K562 (cell line): Measurements from ENCODE around the gene TFPI2. TPM values are rescaled to one million over a fixed set of nuclear protein-coding genes. Genes with fewer than 3 reads are reported as not detected.

Experiments
- ATF3 ChIP-seq, 2 experiments: fragments of 450-650 bp in 1 of 2; sonication (generic) in 1 of 2; formaldehyde crosslinking in 1 of 2; IDR thresholded peaks in 1 of 2; conservative IDR thresholded peaks in 1 of 2; 2 replicates each; pipeline versions ENCODE4 v1.6.1 to v1.8.1; 2016 to 2023; ENCODE audit warnings: mild to moderate bottlenecking in 2 of 2, moderate library complexity in 2 of 2, inconsistent platforms in 1 of 2, missing genetic modification reagents in 1 of 2
- GABPB2 ChIP-seq: fragments of 250-450 bp; sonication (Bioruptor Pico); conservative IDR thresholded peaks from 2 replicates; pipeline ENCODE4 v1.5.1; 2021; ENCODE audit warnings: mild to moderate bottlenecking
- RUNX1 ChIP-seq: sonication (generic); IDR thresholded peaks from 2 replicates; pipeline ENCODE4 v1.6.1; 2016; ENCODE audit warnings: antibody characterized with exemption, low read depth
- SAFB2 ChIP-seq: fragments of 200-400 bp; formaldehyde crosslinking; IDR thresholded peaks from 2 replicates; pipeline ENCODE4 v1.6.1; 2018; ENCODE audit warnings: borderline replicate concordance, low read length, low read depth, moderate library complexity; ENCODE audit not compliant: severe bottlenecking
- ZNF318 ChIP-seq, 2 experiments: fragments of 450-650 bp; IDR thresholded peaks; 2 replicates each; pipeline ENCODE4 v1.6.1; 2016; ENCODE audit warnings: mild to moderate bottlenecking in 2 of 2, borderline replicate concordance in 1 of 2, low read depth in 1 of 2, moderate library complexity in 1 of 2
- polyA plus RNA-seq, 8 experiments: library from polyadenylated mRNA; depleted of rRNA in 4 of 8; stranded (reverse) in 5 of 8; unstranded in 3 of 8; fragments of >200 nt; fragmentation: Nextera tagmentation in 2 of 8; fragmentation: Illumina TruSeq in 1 of 8; extraction: Ambion mirVana in 2 of 8; extraction: Trizol in 1 of 8; gene quantifications; 2 replicates each; pipeline versions ENCODE4 v1.2.1 to v1.2.3, GENCODE V29; 2011 to 2014; ENCODE audit warnings: inconsistent platforms in 1 of 8, missing spikeins in 1 of 8
- total RNA-seq, 7 experiments: library from RNA; depleted of rRNA in 6 of 7; stranded (reverse); fragments of >200 nt in 6 of 7; fragmentation: Illumina TruSeq in 2 of 7; extraction: Trizol in 2 of 7; gene quantifications; 2 replicates each; pipeline versions ENCODE4 v1.2.1 to v1.2.3, GENCODE V29; 2011 to 2021; ENCODE audit warnings: low replicate concordance in 1 of 7

The TFPI2 gene
- total and polyA plus RNA-seq, 9 of the 15 experiments (the other 6 are each of a cell fraction or from before 2014, with no cell fraction given): 0.07 to 0.25 (median 0.11) TPM; not detected in 4

- TF ChIP-seq ZNF318 (IDR thresholded peaks at IDR 0.05; ENCODE audit: borderline replicate concordance in 1 of 2, low read depth in 1 of 2): no peak
- TF ChIP-seq GABPB2: no peak
- TF ChIP-seq SAFB2: no peak
- no peak for TF ChIP-seq RUNX1
- no peak for TF ChIP-seq ATF3 (IDR thresholded peaks at IDR 0.05)
- TF ChIP-seq ATF3 (CRISPR knock-in tag; conservative IDR thresholded peaks at IDR 0.05): no peak
Measured at GRCh38 chr7:93938293-93938692, 47.7 kb upstream of the TFPI2 start (continued).
